Stimulated activated CD8-positive, alpha-beta memory T cell treated with anti-CD3 and anti-CD28 coated beads, Interleukin-15, amount 100 ng/mL, for 4 hours (primary cell): ENCODE results near the gene TMEM219.
A peak's percentile ranks its signal among the peaks of the same experiment; 100 is the strongest.

Source experiments
- DNase-seq, 2 donors: peaks; one replicate each; pipeline ENCODE4 v3.0.0-alpha.2; 2020; ENCODE audit warnings: low read depth in 2 of 2

TMEM219 gene

GRCh38 chr16:29994600-29995323 is 32.9 kb downstream of the TMEM219 start:
- DNase-seq, result no peak

- peak; percentile 65 to 71 for DNase-seq
These were observed 33.5 kb downstream of the TMEM219 start, which contains the start of gene HIRIP3 for GRCh38 chr16:29995324-29995910. TSS of gene HIRIP3 (minus strand) at chr16:29995617. CDS start at chr16:29995605, 12 bp downstream.

GRCh38 chr16:29995911-29996765 is 34.3 kb downstream of the TMEM219 start, which contains the start of gene INO80E:
TSS of gene INO80E (plus strand) at chr16:29996241. CDS start at chr16:29996311, 70 bp downstream.
- DNase-seq, result peak; percentile 99

- no peak for DNase-seq
These were observed 34.9 kb downstream of the TMEM219 start for GRCh38 chr16:29996766-29997250.

- no peak for DNase-seq
These were observed 37.7 kb downstream of the TMEM219 start for GRCh38 chr16:29999605-30000004.

GRCh38 chr16:30000735-30001631 is 39.1 kb downstream of the TMEM219 start:
- no peak for DNase-seq

- DNase-seq, result no peak
These were observed 40.9 kb downstream of the TMEM219 start for GRCh38 chr16:30002614-30003346.

- no peak for DNase-seq
These were observed 42.0 kb downstream of the TMEM219 start for GRCh38 chr16:30003670-30004423.

GRCh38 chr16:30004424-30004776 is 42.5 kb downstream of the TMEM219 start:
- DNase-seq, result no peak

GRCh38 chr16:30004811-30005242 is 42.9 kb downstream of the TMEM219 start:
- DNase-seq, result no peak

- DNase-seq, result no peak
These were observed 43.6 kb downstream of the TMEM219 start for GRCh38 chr16:30005341-30006094.

GRCh38 chr16:30006095-30006473 is 44.2 kb downstream of the TMEM219 start:
- DNase-seq, result no peak

GRCh38 chr16:30006659-30007377 is 44.9 kb downstream of the TMEM219 start:
- DNase-seq, result no peak

- DNase-seq, result no peak
These were observed 45.6 kb downstream of the TMEM219 start for GRCh38 chr16:30007378-30007895.

GRCh38 chr16:30009085-30009862 is 47.4 kb downstream of the TMEM219 start:
- DNase-seq, result no peak

GRCh38 chr16:30009990-30010843 is 48.3 kb downstream of the TMEM219 start:
- DNase-seq, result no peak
